ENCODE results near the gene FKBP1A. TPM values are rescaled to one million over a fixed set of nuclear protein-coding genes. Genes with fewer than 3 reads are reported as not detected.

Gene FKBP1A
- total RNA-seq, 4 donors from 2014 or later: 78.6 to 116 (median 86.8) TPM

GRCh38 chr20:1326031-1326930, 66.6 kb downstream of the FKBP1A start:
- TF ChIP-seq POLR2A (IDR thresholded peaks at IDR 0.05) (no peak), POLR2AphosphoS5 (IDR thresholded peaks at IDR 0.05) (no peak), EP300 (IDR thresholded peaks at IDR 0.05) (no peak), CTCF (IDR thresholded peaks at IDR 0.05) (no peak)
- 18 to 19% methylated on average over 7 to 10 of the region's 10 CpGs for WGBS, 2 donors (ENCODE audit: low coverage in 1 of 2)
- Histone ChIP-seq H3K4me1 (peaks cover 5 to 67% (median 42%) of the 10 kb centered on the region in 3 donors), H3K9me3 (no peaks in the 10 kb centered on the region), H3K27ac (peak overlapping the region; percentile 88 to 99 (median 96)), H3K27me3 (peaks cover 2% of the 10 kb centered on the region), H3K36me3 (peaks cover 0 to 8% of the 10 kb centered on the region in 2 donors), H3K4me3 (peak overlapping the region; percentile 58 to 97)
- peak; percentile 9 for ATAC-seq

- peak; percentile 93 for ATAC-seq
Observed at GRCh38 chr20:1325173-1326030, 67.5 kb downstream of the FKBP1A start.

GRCh38 chr20:1324598-1325172, 68.2 kb downstream of the FKBP1A start:
- peak overlapping the region; percentile 58 to 97 for H3K4me3 ChIP-seq
- H3K27ac ChIP-seq: peak overlapping the region; percentile 88 to 99 (median 96)
- peaks cover 0 to 8% of the 10 kb centered on the region in 2 donors for H3K36me3 ChIP-seq
- peaks cover 5 to 54% (median 35%) of the 10 kb centered on the region in 3 donors for H3K4me1 ChIP-seq
- peak; percentile 60 for TF ChIP-seq POLR2AphosphoS5 (IDR thresholded peaks at IDR 0.05)
- TF ChIP-seq CTCF (IDR thresholded peaks at IDR 0.05): no peak
- no peak for TF ChIP-seq POLR2A (IDR thresholded peaks at IDR 0.05)
- no peaks in the 10 kb centered on the region for H3K9me3 ChIP-seq
- ATAC-seq: no peak
- H3K27me3 ChIP-seq: peaks cover 6% of the 10 kb centered on the region
- 13 to 14% methylated on average over 15 of the region's 15 CpGs for WGBS, 2 donors (ENCODE audit: low coverage in 1 of 2)

More at GRCh38 chr20:1325173-1326030, 67.5 kb downstream of the FKBP1A start:
- 0 to 3% methylated on average over 14 to 18 of the region's 56 CpGs for WGBS, 2 donors (ENCODE audit: low coverage in 1 of 2)
- Histone ChIP-seq H3K4me1 (peaks cover 5 to 61% (median 36%) of the 10 kb centered on the region in 3 donors), H3K4me3 (peak overlapping the region; percentile 58 to 97), H3K36me3 (peaks cover 0 to 8% of the 10 kb centered on the region in 2 donors), H3K27ac (peak overlapping the region; percentile 88 to 99 (median 96)), H3K9me3 (no peaks in the 10 kb centered on the region), H3K27me3 (peaks cover 6% of the 10 kb centered on the region)
- TF ChIP-seq EP300 (IDR thresholded peaks at IDR 0.05): no peak
- peak; percentile 89 to 93 for TF ChIP-seq POLR2A (IDR thresholded peaks at IDR 0.05)
- TF ChIP-seq CTCF (IDR thresholded peaks at IDR 0.05): peak in 3 of 4 experiments; percentile 37 to 59 (median 56)
- peak; percentile 90 for TF ChIP-seq POLR2AphosphoS5 (IDR thresholded peaks at IDR 0.05)

GRCh38 chr20:1323830-1324597, 68.8 kb downstream of the FKBP1A start:
- no peak for ATAC-seq
- TF ChIP-seq EP300 (IDR thresholded peaks at IDR 0.05) (no peak), POLR2A (IDR thresholded peaks at IDR 0.05) (no peak), POLR2AphosphoS5 (IDR thresholded peaks at IDR 0.05) (no peak), CTCF (IDR thresholded peaks at IDR 0.05) (no peak)

More at GRCh38 chr20:1323830-1324597, 68.8 kb downstream of the FKBP1A start:
- H3K27me3 ChIP-seq: peaks cover 6% of the 10 kb centered on the region
- H3K4me1 ChIP-seq: peaks cover 5 to 47% (median 30%) of the 10 kb centered on the region in 3 donors
- 54 to 67% methylated on average over 5 to 6 of the region's 12 CpGs for whole genome bisulfite sequencing, 2 donors (ENCODE audit: low coverage in 1 of 2)
- H3K9me3 ChIP-seq: no peaks in the 10 kb centered on the region
- H3K4me3 ChIP-seq: no peak overlapping the region
- H3K27ac ChIP-seq: peak overlapping the region in 3 of 4 donors; percentile 88 to 97 (median 95)
- peaks cover 0 to 3% of the 10 kb centered on the region in 2 donors for H3K36me3 ChIP-seq

Data from gastroesophageal sphincter (tissue), 4 donors.